COLO829 (cell line): ENCODE measurements around the gene KLRC3.
"Not testable (repeated sequence)": the region's sequence is repeated elsewhere in the genome, so short reads cannot be mapped to it uniquely, and the experiment has no call there.

Experiments used
- DNase-seq: peaks from one replicate; pipeline ENCODE4 v3.0.0; 2012; ENCODE audit warnings: low spot score

KLRC3 gene

DNA sequence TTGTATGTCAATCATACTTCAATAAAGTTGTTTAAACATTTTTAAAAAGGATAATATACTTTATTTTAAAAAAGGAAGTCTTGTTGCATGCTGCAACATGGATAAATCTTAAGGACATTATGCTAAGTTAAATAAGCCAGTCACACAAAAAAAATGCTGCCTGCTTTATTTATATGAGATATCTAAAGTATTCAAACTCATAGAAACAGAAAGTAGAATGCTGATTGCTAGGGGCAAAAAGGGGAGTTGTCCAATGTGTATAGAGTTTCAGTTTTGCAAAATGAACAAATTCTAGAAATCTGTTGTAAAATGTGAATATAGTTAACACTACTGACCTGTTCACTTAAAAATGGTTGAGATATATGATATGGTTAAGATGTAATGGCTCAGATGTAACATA, 19.6 kb downstream of the KLRC3 start:
- no peak for DNase-seq

DNA sequence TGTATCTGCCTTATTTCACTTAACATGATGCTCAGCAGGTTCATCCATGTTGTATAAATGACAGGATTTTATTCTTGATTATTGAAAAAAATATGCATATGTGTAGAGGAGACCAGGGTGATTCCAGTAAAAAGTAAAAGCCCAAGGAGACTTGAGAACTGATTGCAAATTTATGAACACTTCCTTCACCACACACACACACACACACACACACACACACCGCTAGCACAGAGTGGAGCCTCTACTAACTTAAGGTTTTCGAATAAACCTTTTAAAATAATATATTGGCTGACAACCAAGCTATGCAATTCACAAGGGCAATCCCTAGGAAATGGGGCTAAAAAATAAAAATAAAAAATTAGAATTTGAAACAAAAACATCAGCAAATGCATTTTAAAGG, 22.2 kb downstream of the KLRC3 start:
- DNase-seq = no peak

DNA sequence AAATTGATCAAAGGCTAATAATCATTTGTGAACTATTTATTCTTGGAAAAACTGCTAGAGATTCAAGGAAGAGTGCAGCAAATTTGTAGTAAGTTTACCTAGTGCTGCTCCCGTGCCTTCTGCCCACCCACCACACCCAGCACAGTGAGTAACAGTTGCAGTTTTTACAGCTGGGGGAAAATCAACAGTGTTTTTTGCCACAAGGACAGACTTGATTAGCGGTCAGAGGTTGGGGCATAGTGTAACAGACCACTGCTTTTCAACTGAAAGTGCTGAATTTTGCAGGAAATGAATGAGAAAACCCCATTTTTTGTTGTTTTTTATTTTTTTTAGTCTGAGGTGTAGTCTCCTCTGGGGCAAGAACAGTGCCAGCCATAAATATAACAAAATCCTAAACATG, 23.1 kb downstream of the KLRC3 start:
- no peak for DNase-seq

DNA sequence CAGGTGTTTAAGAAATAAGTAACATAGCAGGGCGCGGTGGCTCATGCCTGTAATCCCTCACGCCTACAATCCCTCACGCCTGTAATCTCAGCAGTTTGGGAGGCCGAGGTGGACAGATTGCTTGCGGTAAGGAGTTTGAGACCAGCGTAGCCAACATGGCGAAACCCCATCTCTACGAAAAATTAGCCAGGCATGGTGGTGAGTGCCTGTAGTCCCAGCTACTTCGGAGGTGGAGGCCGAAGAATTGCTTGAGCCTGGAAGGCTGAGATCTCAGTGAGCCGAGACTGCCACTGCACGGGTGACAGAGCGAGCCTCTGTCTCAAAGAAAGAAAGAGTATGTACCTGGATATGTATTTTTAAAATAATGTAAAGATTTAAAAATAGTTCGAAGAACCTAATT, 24.2 kb downstream of the KLRC3 start:
- DNase-seq = not testable (repeated sequence)

DNA sequence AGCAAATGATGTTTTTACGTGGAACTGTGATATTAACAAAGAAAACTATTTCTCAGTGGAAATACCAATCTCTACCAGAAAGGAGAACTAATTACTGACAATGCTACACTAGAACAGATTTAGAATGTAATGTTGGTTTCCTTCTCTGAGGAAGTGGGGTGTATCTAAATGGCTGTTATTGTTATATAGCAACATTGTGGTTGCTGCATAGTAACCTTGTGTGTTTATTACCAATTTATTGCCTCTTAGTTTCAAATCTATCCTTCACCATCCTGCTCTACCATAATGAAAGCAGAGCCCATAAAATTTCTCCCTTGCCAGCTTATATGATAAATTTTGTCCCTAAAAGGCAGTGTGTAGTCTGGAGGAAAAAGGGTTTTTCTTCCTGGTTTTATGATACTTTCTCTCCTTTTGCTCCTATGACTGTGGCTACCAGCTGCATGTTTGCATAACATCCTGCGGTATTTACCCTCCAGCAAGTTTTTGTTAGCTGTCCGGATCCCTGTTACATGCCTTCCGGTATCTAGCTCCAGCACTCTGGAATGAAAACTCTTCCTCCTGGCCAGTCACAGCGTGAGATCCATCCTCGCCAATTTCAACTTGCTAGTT, 24.9 kb downstream of the KLRC3 start:
- peak; percentile 31 for DNase-seq

DNA sequence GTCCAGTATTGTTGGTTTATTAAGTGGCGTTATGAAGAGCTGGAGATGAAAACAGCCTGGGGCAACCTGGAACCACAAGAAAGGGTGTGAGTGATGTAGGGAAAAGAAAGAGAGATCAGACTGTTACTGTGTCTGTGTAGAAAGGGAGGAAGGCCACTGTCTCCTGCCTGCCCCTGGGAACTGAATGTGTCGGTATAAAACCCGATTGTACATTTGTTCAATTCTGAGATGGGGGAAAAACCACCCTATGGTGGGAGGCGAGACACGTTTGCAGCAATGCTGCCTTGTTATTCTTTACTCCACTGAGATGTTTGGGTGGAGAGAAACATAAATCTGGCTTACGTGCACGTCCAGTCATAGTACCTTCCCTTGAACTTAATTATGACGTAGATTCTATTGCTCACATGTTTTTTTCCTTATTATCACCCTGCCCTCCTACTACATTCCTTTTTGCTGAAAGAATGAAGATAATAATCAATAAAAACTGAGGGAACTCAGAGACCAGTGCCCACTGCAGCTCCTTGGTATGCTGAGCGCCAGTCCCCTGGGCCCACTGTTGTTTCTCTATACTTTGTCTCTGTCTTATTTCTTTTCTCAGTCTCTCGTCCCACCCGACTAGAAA, 25.8 kb downstream of the KLRC3 start:
- not testable (repeated sequence) for DNase-seq

DNA sequence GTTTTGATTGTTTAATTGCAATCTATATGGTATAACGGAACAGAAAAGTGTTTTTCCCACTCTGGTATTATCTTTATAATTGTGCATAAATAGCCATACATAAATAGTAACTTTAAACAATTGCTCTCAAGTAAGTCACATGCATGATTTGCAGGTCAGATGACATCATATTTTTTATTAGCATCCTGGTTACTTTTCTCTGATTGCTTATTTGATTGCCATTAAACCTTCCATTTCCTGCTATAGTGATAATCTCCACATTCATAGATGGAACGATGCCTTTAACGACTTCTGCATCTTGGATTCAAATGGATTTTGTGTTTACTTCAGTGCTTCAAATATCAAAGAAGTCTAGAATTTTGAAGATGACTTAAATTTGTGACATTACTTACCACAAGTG, 27.1 kb downstream of the KLRC3 start:
- no peak for DNase-seq

DNA sequence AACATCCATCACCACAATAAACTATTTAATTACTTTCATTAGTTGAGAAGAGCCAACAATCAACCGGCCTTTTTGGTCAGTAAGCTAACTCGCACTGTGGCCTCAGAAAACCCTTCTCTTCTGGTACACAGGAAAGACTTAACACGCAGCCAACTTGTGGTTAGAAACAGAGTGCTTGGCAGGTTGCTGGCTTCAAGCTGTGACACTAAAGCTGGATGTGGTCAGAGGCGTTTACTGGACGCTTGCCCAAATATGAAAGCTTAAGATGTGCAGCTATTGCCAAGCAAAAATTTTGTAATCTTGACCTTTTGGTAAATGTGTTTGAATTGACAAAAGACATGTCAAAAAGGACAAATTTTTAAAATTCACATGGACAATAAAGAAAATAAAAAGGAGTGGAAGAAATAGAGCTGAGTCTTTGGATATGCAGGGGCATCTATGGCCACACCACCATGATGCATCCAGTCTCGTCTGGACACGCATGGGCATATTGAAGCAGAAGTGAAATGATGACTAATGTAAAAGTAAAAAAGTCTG, 27.9 kb downstream of the KLRC3 start:
- no peak for DNase-seq

DNA sequence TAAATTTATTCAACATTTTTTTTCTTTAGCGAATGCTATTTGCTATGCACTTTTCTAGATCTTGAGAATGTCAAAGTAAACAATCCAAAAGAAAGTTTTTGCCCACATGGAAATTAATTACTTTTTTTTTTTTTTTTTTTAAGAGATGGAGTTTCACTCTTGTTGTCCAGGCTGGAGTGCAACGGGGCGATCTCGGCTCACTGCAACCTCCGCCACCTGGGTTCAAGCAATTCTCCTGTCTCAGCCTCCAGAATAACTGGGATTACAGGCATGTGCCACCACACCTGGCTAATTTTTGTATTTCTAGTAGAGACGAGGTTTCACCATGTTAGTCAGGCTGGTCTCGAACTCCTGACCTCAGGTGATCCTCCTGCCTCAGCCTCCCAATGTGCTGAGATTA, 29.4 kb downstream of the KLRC3 start:
- DNase-seq = not testable (repeated sequence)

DNA sequence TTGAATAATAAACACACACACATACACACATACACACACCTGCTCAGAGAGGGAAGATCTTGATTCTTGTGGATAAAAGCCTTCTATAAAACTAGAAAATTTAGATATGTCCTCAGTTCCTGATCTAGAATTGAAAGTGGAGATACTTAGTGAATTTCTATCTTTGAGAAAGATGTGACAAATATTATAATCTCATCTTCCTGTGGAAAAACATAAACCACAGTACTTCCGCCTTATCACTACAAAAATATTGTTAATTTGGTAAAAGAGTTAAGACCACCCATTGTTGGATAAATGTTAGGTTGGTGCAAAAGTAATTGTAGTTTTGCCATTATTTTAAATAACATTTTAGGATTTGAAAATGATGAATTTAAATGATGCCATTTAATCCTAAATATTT, 30.5 kb downstream of the KLRC3 start, which contains the start of gene KLRK1:
TSS of gene KLRK1 (minus strand) at position 138 of the 400 bp plus-strand sequence. CDS start 1,231 bp downstream, outside the sequence.
- DNase-seq = no peak

DNA sequence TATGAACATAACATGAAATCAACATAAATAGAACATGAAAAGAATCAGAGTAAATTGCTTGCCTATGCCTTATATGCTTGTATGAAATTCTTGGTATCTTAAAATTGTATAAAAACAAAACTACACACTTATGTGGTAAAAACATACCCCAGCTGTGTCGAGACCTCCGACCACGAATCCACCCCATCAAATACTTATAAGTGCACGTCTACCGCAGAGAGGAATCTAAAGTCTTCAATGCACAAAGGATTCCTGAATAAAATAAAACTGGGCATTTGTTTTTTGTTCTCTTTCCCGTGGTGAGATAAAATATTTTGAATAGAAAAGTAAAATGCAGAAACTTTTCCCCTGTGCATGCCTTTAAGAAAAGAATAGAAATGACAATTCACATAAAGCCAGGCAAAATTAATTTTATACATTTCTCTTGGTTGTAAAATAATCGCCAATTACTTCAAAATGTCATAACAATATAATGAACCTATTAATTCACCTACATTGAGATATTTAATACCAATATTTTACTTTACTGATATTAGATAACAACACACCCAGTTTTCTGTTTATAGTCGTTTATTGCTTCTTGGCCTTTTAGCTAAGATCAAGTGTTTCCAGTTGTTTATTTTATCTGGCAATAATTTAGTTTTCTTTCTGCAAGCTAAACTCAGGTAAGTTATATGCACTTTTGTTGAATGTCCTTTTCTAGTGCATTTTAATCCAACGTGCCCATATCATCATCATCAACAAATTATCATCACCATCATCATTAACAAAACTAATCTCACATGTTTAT, 31.6 kb downstream of the KLRC3 start:
- DNase-seq = no peak

DNA sequence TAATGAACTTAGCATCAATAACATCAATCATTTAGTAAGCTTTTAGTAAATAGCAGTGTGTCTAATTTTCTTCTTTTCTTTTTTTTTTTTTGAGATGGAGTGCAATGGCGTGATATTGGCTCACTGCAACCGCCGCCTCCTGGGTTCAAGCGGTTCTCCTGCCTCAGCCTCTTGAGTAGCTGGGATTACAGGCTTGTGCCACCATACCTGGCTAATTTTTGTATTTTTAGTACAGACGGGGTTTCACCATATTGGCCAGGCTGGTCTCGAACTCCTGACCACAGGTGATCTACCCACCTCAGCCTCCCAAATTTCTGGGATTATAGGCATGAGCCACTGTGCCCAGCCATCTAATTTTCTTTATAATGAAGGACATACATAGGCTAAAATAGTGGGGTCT, 32.9 kb downstream of the KLRC3 start:
- not testable (repeated sequence) for DNase-seq

DNA sequence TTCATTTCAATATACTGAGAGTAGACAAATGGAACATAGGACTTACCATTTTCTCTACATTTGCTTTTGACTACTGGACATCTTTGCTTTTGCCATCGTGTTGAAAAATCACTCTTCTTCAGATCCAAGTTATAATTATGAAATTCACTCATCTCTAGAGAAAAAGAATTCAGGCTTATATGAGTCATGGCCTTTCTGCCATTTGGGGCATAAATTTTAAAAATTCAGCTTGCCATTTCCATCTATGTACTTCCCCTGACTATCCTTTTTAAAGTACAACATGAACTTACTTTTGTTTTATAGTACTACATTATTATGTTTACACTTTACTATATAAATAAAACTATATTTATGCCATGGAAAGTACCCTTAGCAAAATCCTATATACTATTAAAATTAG, 33.5 kb downstream of the KLRC3 start:
- no peak for DNase-seq

DNA sequence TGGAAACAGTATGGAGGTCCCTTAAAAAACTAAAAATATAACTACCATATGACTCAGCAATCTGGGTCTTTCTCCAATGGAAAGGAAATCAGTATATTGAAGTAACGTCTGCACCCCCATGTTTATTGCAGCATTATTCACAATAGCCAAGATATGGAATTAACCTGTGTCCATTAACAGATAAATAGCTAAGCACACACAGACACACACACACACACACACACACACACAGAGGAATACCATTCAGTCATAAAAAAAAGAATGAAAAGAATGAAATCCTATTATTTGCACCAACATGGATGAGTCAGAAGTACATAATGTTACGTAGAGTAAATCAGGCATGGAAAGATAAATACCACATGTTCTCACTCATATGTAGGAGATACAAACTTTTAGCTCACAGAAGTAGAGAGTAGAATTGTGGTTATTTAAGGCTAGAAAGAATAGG, 35.2 kb downstream of the KLRC3 start:
- no peak for DNase-seq

DNA sequence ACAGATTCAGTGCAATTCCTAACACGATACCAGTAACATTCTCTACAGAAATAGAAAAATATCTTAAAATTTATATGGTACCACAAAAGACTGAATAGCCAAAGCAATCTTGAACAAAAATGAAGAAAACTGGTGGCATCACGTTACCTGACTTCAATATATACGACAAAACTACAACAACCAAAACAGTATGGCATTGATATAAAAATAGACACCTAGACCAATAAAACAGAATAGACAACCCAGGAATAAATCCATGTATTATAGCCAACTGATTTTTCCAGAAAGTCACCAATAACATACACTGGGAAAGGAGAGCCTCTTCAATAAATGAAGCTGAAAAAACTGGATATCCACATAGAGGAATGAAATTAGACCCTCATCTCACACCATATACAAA, 36.2 kb downstream of the KLRC3 start:
- DNase-seq = no peak

DNA sequence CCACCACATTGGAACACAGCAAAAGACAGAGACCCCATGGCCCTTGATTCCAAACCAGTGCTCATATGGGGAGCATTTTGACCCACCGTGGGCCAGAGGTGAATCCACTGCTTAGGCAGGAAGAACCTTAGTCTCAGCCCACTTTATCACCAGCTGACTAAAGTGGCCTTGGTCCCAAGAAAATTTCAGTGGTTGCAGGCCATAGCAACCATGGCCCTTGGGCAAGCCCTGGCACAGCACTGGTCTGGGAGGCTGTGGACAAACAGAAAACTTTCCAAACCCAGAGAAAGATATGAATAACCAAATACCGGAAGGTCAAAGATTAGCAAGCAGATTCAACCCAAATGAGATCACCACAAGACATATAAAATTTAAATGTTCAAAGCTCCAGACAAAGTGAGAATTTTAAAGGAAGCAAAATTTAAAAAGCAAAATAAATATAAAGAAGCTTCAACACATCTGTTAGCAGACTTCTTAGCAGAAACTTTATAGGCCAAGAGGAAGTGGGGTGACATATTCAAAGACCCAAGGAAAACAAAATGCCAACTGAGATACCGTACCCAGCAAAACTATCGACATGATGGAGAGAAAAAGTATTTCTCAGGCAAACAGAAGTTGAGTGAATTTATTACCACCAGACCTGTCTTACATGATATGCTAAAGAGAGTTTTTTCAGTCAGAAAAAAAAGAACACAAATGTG, 38.3 kb downstream of the KLRC3 start:
- DNase-seq = no peak

DNA sequence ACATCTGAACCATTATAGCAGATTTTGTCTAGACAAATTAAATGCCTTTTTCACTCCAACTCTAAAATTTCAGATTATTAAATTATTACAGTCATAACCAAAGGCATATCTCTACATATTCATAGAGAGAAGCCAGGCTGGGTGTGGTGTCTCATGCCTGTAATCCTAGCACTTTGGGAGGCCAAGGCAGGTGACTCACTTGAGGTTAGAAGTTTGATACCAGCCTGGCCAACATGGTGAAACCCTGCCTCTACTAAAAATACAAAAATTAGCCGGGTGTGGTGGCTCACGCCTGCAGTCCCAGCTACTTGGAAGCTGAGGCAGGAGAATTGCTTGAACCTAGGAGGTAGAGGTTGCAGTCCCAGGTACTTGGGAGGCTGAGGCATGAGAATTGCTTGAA, 41.7 kb downstream of the KLRC3 start:
- not testable (repeated sequence) for DNase-seq

DNA sequence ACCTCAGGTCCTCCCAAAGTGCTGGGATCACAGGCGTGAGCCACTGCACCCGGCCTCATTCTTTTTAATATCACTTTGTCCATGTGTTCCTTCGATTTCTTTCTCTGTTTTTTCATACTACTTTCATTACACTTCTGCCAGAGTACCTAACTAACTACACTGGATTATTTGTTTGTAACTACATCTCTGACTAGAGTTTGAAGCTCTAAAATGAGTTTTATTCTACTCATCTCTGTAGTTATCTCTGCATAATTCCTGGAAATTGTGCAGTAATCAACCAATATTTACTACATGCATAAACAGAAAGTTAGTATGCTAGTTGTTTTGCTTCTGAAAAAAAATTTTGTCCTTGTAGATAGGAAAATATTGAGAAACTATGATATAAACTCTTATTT, 45.8 kb downstream of the KLRC3 start:
- DNase-seq = no peak

DNA sequence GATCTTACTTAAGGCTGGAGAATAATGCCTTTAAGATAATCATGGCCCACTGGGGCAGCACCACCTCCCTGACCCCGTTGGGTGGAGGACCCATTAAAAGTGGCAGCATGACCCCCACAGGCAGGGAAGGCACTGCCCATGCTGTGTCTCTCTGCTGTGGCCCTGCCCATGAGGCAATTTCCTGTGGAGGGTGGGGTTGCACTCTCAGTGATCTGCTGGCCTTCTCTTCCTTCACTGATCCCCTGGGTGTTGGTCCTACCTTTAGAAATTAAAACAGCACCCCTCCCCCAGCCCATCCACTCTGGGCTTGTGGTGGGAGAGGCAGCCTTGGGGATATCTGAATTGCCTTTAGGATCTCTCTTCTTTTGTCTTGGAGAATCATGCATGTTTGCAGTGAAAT, 47.8 kb downstream of the KLRC3 start:
- DNase-seq = no peak

DNA sequence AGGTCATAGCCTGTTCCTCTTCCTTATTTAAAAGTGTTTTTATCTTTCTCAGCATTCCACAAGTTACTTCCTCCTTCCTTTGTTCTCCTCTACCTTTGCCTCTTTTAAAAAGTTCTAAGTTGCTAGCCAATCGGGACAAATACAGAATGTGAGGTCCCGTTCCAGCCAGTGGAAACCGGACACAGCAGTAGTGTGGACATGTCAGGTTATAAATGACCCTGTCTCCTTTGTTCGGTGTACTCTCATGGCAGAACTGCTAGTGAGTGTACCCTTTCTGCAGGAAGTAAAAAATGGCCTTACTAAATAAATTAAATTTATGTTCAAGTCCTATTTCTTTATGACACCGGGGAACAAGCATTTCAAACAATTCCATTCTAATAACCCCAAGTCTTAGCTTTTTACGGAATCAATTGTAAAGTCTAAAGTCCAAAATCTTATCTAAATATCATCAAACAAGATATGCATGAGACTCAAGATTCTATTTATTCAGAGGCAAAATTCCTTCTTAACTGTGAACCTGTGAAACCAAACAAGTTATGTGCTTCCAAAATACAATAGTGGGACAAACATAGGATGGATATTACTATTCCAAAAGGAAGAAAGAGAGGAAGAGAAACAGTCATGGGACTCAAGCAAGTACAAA, 48.4 kb downstream of the KLRC3 start:
- DNase-seq = not testable (repeated sequence)

DNA sequence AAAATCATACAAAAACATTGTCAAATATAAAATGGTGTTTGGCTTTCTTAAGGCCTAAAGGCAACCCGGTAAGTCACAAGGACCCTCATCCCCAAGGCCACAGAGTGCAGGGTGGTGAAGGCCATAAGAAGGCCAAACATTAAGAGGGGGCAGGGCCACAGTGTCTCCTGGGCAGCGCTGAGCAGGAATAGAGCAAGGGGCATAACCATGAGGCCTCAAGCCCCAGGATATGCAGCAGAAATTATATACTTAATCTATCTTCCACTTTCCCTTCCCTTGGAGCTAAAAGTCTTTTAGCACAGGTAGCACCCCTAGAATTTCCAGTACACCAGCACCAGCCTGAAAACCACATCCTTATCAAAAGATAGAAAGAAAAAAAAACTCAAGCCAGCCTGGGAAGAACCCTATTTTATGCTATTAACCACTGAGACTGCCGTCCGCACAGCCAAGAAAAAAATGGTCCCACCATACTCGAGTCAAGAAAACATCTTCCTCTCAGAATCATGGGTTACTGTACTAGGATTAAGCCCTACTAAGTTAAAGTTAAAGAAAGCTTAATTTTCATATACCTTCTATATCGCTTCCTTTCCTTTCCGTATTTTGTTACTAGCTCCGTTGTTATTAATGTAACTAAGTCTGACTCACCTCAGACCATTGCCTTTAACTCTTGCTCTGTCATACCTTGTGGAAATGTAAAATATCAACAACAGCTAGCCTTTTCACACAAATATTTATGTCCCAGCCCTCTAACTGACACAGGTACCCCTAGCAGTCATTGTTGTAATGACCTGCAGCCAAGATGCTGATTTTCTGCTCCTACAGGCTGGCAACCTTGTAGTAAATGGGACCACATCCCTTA, 50.6 kb downstream of the KLRC3 start:
- no peak for DNase-seq
